ENCODE data around the gene MRPS17. TPM values are rescaled to one million over a fixed set of nuclear protein-coding genes. Genes with fewer than 3 reads are reported as not detected.
A peak's percentile ranks its signal among the peaks of the same experiment; 100 is the strongest.

The MRPS17 gene
- total RNA-seq, 2 experiments from 2014 or later, result 21.7 to 22.3 TPM

GRCh38 chr7:55977831-55978230 is 26.2 kb downstream of the MRPS17 start:
- POLR2A ChIA-PET, result no interaction called here
- intact Hi-C loops (cut with micrococcal nuclease), result no loop called here
- no peak for DNase-seq
- peaks cover 2% of the 10 kb centered on the region for H3K4me1 Mint-ChIP-seq (ENCODE audit: low read depth)
- peaks cover 20% of the 10 kb centered on the region for H3K36me3 Mint-ChIP-seq
- H3K9me3 Mint-ChIP-seq, result no peaks in the 10 kb centered on the region
- H3K27me3 Mint-ChIP-seq, result no peaks in the 10 kb centered on the region
- H3K4me3 Mint-ChIP-seq, result no peak overlapping the region
- no peak overlapping the region for H3K27ac Mint-ChIP-seq
- CTCF ChIA-PET, result interaction anchor here (1.4 kb wide), 1 partner anchor 13 kb away, joined by 3 read pairs; no protein-coding TSS in a partner anchor

GRCh38 chr7:55980266-55980665 is 28.6 kb downstream of the MRPS17 start:
- peaks cover 26% of the 10 kb centered on the region for H3K36me3 Mint-ChIP-seq
- POLR2A ChIA-PET, result no interaction called here

GRCh38 chr7:55983537-55983936 is 31.9 kb downstream of the MRPS17 start:
- POLR2A ChIA-PET, result interaction anchor here (0.6 kb wide), 1 partner anchor 46 kb away, joined by 3 read pairs; no protein-coding TSS in a partner anchor
- Mint-ChIP-seq H3K4me3 (no peak overlapping the region), H3K27ac (no peak overlapping the region), H3K9me3 (no peaks in the 10 kb centered on the region), H3K27me3 (no peaks in the 10 kb centered on the region), H3K4me1 (ENCODE audit: low read depth) (no peaks in the 10 kb centered on the region), H3K36me3 (peaks cover 27% of the 10 kb centered on the region)
- no peak for DNase-seq
- CTCF ChIA-PET, result no interaction called here
- intact Hi-C loops (cut with micrococcal nuclease), result no loop called here

More at GRCh38 chr7:55980266-55980665, 28.6 kb downstream of the MRPS17 start:
- Mint-ChIP-seq H3K4me1 (ENCODE audit: low read depth) (peaks cover 2% of the 10 kb centered on the region), H3K27me3 (no peaks in the 10 kb centered on the region), H3K9me3 (no peaks in the 10 kb centered on the region), H3K4me3 (no peak overlapping the region), H3K27ac (no peak overlapping the region)
- no peak for DNase-seq
- intact Hi-C loops (cut with micrococcal nuclease), result no loop called here
- CTCF ChIA-PET, result interaction anchor here (1.4 kb wide), 1 partner anchor 17 kb away, joined by 3 read pairs; no protein-coding TSS in a partner anchor

GRCh38 chr7:55992346-55992745 is 40.7 kb downstream of the MRPS17 start:
- peaks cover 25% of the 10 kb centered on the region for H3K36me3 Mint-ChIP-seq
- ChIA-PET POLR2A (no interaction called here), CTCF (no interaction called here)
- H3K27me3 Mint-ChIP-seq, result no peaks in the 10 kb centered on the region
- H3K9me3 Mint-ChIP-seq, result no peaks in the 10 kb centered on the region
- H3K4me1 Mint-ChIP-seq (ENCODE audit: low read depth), result no peaks in the 10 kb centered on the region
- no peak for DNase-seq
- no peak overlapping the region for H3K4me3 Mint-ChIP-seq
- peak overlapping the region; percentile 2 for H3K27ac Mint-ChIP-seq
- intact Hi-C loops (cut with micrococcal nuclease), result no loop called here

GRCh38 chr7:55996856-55997500 is 45.3 kb downstream of the MRPS17 start:
- Mint-ChIP-seq H3K4me3 (no peak overlapping the region), H3K27me3 (no peaks in the 10 kb centered on the region), H3K27ac (no peak overlapping the region), H3K36me3 (peaks cover 30% of the 10 kb centered on the region), H3K4me1 (ENCODE audit: low read depth) (peaks cover 18% of the 10 kb centered on the region), H3K9me3 (no peaks in the 10 kb centered on the region)
- CTCF ChIA-PET, result no interaction called here
- intact Hi-C loops (cut with micrococcal nuclease), result no loop called here
- no peak for DNase-seq
- POLR2A ChIA-PET, result no interaction called here

- peaks cover 11% of the 10 kb centered on the region for H3K36me3 Mint-ChIP-seq
- POLR2A ChIA-PET, result no interaction called here
- DNase-seq, result no peak
- intact Hi-C loops (cut with micrococcal nuclease), result loop anchor here (1.0 to 2.0 kb wide), 3 partner anchors 47 to 71 kb away; partner anchors contain the start of genes CCT6A, PSPH and SUMF2
- no peaks in the 10 kb centered on the region for H3K9me3 Mint-ChIP-seq
- H3K27ac Mint-ChIP-seq, result no peak overlapping the region
- CTCF ChIA-PET, result interaction anchor here (0.7 to 4.2 kb wide), 5 partner anchors 39 to 500 kb away, joined by 3 to 45 read pairs (median 3); no protein-coding TSS in a partner anchor
- H3K4me3 Mint-ChIP-seq, result no peak overlapping the region
- no peaks in the 10 kb centered on the region for H3K27me3 Mint-ChIP-seq
- peaks cover 17% of the 10 kb centered on the region for H3K4me1 Mint-ChIP-seq (ENCODE audit: low read depth)
Measured at GRCh38 chr7:56003749-56004148, 52.1 kb downstream of the MRPS17 start.

Other genes with a start within 250 kb of the MRPS17 start
- not detected for gene SEPTIN14, start 89.1 kb upstream of the MRPS17 start, total RNA-seq
- gene ZNF713, start 64.4 kb upstream of the MRPS17 start, total RNA-seq, result 1 to 10 TPM; 2.0 to 2.4 TPM
- gene NIPSNAP2, start 12.7 kb downstream of the MRPS17 start, total RNA-seq, result 10 to 100 TPM; 55.7 to 57.4 TPM
- 10 to 100 TPM; 16.3 to 20.9 TPM for gene PSPH, start 99.6 kb downstream of the MRPS17 start, total RNA-seq
- gene CCT6A, start 99.9 kb downstream of the MRPS17 start, total RNA-seq, result 100 to 1,000 TPM; 222 to 230 TPM
- gene SUMF2, start 112.4 kb downstream of the MRPS17 start, total RNA-seq, result 100 to 1,000 TPM; 130 to 133 TPM
- gene PHKG1, start 141.1 kb downstream of the MRPS17 start, total RNA-seq, result 1 to 10 TPM; 2.4 to 3.0 TPM
- 100 to 1,000 TPM; 764 to 766 TPM for gene CHCHD2, start 154.6 kb downstream of the MRPS17 start, total RNA-seq
- not detected for gene NUPR2, start 164.5 kb downstream of the MRPS17 start, total RNA-seq